HL-60 (cell line): ENCODE measurements around the gene CBX3.

Experiments
- DNase-seq, 2 experiments: peaks; one replicate each; pipeline ENCODE4 v3.0.0-alpha.2; 2010 to 2020; ENCODE audit warnings: low read depth in 1 of 2, low spot score in 1 of 2
- H3K27ac ChIP-seq: fragments of 250-450 bp; sonication (Bioruptor Pico); replicated peaks from 2 replicates; pipeline ENCODE4 v1.5.1; 2020; ENCODE audit warnings: mild to moderate bottlenecking, moderate library complexity
- H3K27me3 ChIP-seq: fragments of 250-450 bp; sonication (Bioruptor Pico); 2 replicates; pipeline ENCODE4 v1.5.1; 2021; ENCODE audit warnings: mild to moderate bottlenecking, moderate library complexity; ENCODE audit not compliant: insufficient read depth, poor library complexity, severe bottlenecking
- H3K4me3 ChIP-seq: replicated peaks from 2 replicates; pipeline ENCODE4 v1.5.1; 2011; ENCODE audit warnings: mild to moderate bottlenecking, control low read depth, low read length; ENCODE audit not compliant: insufficient read depth
- GABPA ChIP-seq: IDR thresholded peaks from 2 replicates; pipeline ENCODE4 v1.6.1; 2012; ENCODE audit warnings: low read depth
- POLR2AphosphoS5 ChIP-seq: IDR thresholded peaks from 2 replicates; pipeline ENCODE4 v1.6.1; 2012; ENCODE audit warnings: low read depth
- SPI1 ChIP-seq: IDR thresholded peaks from 2 replicates; pipeline ENCODE4 v1.6.1; 2012; ENCODE audit warnings: low read depth, mild to moderate bottlenecking, borderline replicate concordance
- TF ChIP-seq, protein P1 (sequence below): IDR thresholded peaks from one replicate; pipeline ENCODE4 v1.5.1; 2011; ENCODE audit warnings: low read length, control low read depth, inconsistent platforms; ENCODE audit not compliant: insufficient read depth
- TF ChIP-seq, protein P2 (sequence below): IDR thresholded peaks from 2 replicates; pipeline ENCODE4 v1.6.1; 2012; ENCODE audit warnings: low read depth; ENCODE audit not compliant: insufficient replicate concordance

The CBX3 gene

DNA sequence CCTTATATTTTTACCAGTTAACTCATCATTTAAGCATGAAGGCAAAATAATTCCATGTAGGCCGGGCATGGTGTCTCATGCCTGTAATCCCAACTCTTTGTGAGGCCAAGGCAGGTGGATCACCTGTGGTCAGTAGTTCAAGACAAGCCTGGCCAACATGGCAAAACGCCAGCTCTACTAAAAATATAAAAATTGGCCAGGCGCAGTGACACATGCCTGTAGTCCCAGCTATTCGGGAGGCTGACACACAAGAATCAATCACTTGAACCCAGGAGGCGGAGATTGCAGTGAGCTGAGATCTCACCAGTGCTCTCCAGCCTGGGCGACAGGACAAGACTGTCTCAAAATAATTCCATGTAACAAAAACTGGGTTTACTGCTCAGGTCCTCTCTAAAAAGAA is 19.3 kb upstream of the CBX3 start:
- peak in 1 of 2 experiments; percentile 14 for DNase-seq
- Histone ChIP-seq H3K27me3 (no peaks in the 10 kb centered on the region), H3K27ac (no peak overlapping the region), H3K4me3 (no peak overlapping the region)
- TF ChIP-seq, protein P1, sequence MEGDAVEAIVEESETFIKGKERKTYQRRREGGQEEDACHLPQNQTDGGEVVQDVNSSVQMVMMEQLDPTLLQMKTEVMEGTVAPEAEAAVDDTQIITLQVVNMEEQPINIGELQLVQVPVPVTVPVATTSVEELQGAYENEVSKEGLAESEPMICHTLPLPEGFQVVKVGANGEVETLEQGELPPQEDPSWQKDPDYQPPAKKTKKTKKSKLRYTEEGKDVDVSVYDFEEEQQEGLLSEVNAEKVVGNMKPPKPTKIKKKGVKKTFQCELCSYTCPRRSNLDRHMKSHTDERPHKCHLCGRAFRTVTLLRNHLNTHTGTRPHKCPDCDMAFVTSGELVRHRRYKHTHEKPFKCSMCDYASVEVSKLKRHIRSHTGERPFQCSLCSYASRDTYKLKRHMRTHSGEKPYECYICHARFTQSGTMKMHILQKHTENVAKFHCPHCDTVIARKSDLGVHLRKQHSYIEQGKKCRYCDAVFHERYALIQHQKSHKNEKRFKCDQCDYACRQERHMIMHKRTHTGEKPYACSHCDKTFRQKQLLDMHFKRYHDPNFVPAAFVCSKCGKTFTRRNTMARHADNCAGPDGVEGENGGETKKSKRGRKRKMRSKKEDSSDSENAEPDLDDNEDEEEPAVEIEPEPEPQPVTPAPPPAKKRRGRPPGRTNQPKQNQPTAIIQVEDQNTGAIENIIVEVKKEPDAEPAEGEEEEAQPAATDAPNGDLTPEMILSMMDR, result no peak
- TF ChIP-seq, protein P2, sequence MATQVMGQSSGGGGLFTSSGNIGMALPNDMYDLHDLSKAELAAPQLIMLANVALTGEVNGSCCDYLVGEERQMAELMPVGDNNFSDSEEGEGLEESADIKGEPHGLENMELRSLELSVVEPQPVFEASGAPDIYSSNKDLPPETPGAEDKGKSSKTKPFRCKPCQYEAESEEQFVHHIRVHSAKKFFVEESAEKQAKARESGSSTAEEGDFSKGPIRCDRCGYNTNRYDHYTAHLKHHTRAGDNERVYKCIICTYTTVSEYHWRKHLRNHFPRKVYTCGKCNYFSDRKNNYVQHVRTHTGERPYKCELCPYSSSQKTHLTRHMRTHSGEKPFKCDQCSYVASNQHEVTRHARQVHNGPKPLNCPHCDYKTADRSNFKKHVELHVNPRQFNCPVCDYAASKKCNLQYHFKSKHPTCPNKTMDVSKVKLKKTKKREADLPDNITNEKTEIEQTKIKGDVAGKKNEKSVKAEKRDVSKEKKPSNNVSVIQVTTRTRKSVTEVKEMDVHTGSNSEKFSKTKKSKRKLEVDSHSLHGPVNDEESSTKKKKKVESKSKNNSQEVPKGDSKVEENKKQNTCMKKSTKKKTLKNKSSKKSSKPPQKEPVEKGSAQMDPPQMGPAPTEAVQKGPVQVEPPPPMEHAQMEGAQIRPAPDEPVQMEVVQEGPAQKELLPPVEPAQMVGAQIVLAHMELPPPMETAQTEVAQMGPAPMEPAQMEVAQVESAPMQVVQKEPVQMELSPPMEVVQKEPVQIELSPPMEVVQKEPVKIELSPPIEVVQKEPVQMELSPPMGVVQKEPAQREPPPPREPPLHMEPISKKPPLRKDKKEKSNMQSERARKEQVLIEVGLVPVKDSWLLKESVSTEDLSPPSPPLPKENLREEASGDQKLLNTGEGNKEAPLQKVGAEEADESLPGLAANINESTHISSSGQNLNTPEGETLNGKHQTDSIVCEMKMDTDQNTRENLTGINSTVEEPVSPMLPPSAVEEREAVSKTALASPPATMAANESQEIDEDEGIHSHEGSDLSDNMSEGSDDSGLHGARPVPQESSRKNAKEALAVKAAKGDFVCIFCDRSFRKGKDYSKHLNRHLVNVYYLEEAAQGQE, result no peak
- TF ChIP-seq POLR2AphosphoS5 (no peak), SPI1 (no peak), GABPA (no peak)

DNA sequence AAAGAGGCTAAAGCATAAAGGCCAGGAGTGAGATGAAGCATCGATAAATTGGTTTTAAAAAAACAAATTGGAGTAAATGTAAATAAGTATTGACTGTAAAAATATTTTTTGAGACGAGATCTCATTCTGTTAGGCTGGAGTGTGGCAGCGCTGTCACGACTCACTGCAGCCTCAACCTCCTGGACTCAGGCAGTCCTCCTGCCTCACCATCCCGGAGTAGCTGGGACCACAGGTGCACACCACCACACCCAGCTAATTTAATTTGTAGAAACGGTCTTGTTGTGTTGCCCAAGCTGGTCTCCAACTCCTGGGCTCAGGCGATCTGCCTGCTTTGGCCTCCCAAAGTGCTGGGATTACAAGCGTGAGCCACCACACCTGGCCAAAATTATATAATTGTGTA is 18.8 kb upstream of the CBX3 start:
- Histone ChIP-seq H3K4me3 (no peak overlapping the region), H3K27me3 (no peaks in the 10 kb centered on the region), H3K27ac (no peak overlapping the region)
- DNase-seq, result no peak
- TF ChIP-seq, protein P1, result no peak
- TF ChIP-seq SPI1 (no peak), POLR2AphosphoS5 (peak; percentile 36; the same call in 1 of the 2 replicates), GABPA (no peak)

DNA sequence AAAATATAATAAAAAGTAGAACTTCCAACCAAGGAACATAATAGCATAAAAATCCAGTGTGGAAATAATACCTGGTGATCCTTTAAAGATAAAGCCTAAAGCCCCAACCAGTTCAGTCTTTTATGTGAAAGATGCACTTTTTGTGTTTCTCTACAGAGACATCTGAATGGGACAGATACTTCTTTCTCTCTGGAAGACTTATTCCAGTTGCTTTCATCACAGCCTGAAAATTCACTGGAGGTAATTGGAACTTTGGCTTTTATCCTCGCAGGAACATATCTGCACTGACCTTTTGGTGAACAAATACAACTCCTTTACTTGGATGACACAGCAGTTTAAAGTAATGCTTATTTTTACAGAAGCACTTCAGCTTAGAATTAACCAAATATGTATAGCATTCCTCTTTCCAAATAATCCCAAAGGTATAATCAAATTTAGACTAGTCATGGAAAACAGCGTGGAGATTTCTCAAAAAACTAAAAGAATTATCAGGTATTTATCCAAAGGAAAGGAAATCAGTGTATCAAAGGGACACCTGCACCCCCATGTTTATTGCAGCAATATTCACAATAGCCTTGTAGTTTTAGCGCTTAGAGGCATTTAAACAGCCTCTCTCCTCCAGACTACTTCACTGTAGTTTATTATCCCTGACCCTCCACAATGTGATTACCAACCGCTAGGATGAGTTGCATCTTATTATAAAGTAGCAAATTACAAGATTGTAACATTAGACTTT is 17.8 kb upstream of the CBX3 start:
- Histone ChIP-seq H3K4me3 (no peak overlapping the region), H3K27me3 (no peaks in the 10 kb centered on the region), H3K27ac (no peak overlapping the region)
- TF ChIP-seq GABPA, result no peak
- TF ChIP-seq, protein P1, result no peak
- TF ChIP-seq, protein P2, result no peak
- TF ChIP-seq SPI1, result no peak
- no peak for TF ChIP-seq POLR2AphosphoS5
- no peak for DNase-seq
